Measurements from ENCODE around the gene MANEA. TPM values are rescaled to one million over a fixed set of nuclear protein-coding genes. Genes with fewer than 3 reads are reported as not detected.

The MANEA gene
- total RNA-seq, 1 experiment from 2014 or later: 4.6 TPM

GRCh38 chr6:95587989-95588388 is 10.7 kb downstream of the MANEA start:
- DNase-seq (no peak), ATAC-seq (no peak)
- H3K9me2 ChIP-seq (replicated peaks; ENCODE audit: low read length): no peaks in the 10 kb centered on the region
- CTCF ChIA-PET: interaction anchor here (0.6 kb wide), 1 partner anchor 522 kb away, joined by 5 read pairs; no protein-coding TSS in a partner anchor
- no peak overlapping the region for H3K4me2 ChIP-seq (ENCODE audit: low read length)
- no TSS peak for BruUV-seq (replicated peaks)
- H3F3A ChIP-seq (ENCODE audit: low read length, unreplicated experiment): no peaks in the 10 kb centered on the region
- H3K36me3 ChIP-seq (ENCODE audit: low read depth, low read length): no peaks in the 10 kb centered on the region
- no peaks in the 10 kb centered on the region for H3K79me2 ChIP-seq (ENCODE audit: low read length)
- H3K9ac ChIP-seq (ENCODE audit: low read length): no peak overlapping the region
- H2AFZ ChIP-seq (ENCODE audit: low read length): no peak overlapping the region
- H3K4me1 ChIP-seq (ENCODE audit: insufficient read depth, low read length): 0 out of 2 replicates have a peak, but pooled peaks cover 6% of the 10 kb centered on the region
- H3K27ac ChIP-seq (ENCODE audit: low read length): no peak overlapping the region
- POLR2A ChIA-PET (ENCODE audit: unreplicated experiment): no interaction called here
- no peak for TF ChIP-seq EZH2 (IDR thresholded peaks at IDR 0.05; ENCODE audit: low read length, unreplicated experiment)
- TF ChIP-seq CTCF (conservative IDR thresholded peaks at IDR 0.05; ENCODE audit: low read depth, low read length): no peak
- TF ChIP-seq EZH2phosphoT487 (IDR thresholded peaks at IDR 0.05; ENCODE audit: borderline replicate concordance, low read length): no peak
- H3K9me3 ChIP-seq (ENCODE audit: low read length): no peaks in the 10 kb centered on the region
- no peaks in the 10 kb centered on the region for H3K27me3 ChIP-seq (ENCODE audit: low read length)
- no peaks in the 10 kb centered on the region for H4K20me1 ChIP-seq (ENCODE audit: low read length)
- intact Hi-C loops (cut with micrococcal nuclease): no loop called here
- H3K4me3 ChIP-seq (ENCODE audit: low read length): no peak overlapping the region

GRCh38 chr6:95589067-95589466 is 11.7 kb downstream of the MANEA start:
- H3K27me3 ChIP-seq (ENCODE audit: low read length): no peaks in the 10 kb centered on the region
- no TSS peak for BruUV-seq (replicated peaks)
- ChIA-PET POLR2A (ENCODE audit: unreplicated experiment) (no interaction called here), CTCF (no interaction called here)
- H3F3A ChIP-seq (ENCODE audit: low read length, unreplicated experiment): no peaks in the 10 kb centered on the region
- peaks cover 9% of the 10 kb centered on the region for H3K4me1 ChIP-seq (ENCODE audit: insufficient read depth, low read length)
- no peaks in the 10 kb centered on the region for H3K9me3 ChIP-seq (ENCODE audit: low read length)
- TF ChIP-seq EZH2phosphoT487 (IDR thresholded peaks at IDR 0.05; ENCODE audit: borderline replicate concordance, low read length) (no peak), CTCF (conservative IDR thresholded peaks at IDR 0.05; ENCODE audit: low read depth, low read length) (no peak), EZH2 (IDR thresholded peaks at IDR 0.05; ENCODE audit: low read length, unreplicated experiment) (no peak)
- H3K4me2 ChIP-seq (ENCODE audit: low read length): no peak overlapping the region
- H3K9me2 ChIP-seq (replicated peaks; ENCODE audit: low read length): no peaks in the 10 kb centered on the region
- no peak overlapping the region for H3K27ac ChIP-seq (ENCODE audit: low read length)
- no peaks in the 10 kb centered on the region for H4K20me1 ChIP-seq (ENCODE audit: low read length)
- intact Hi-C loops (cut with micrococcal nuclease): no loop called here
- ATAC-seq: no peak
- no peak overlapping the region for H3K4me3 ChIP-seq (ENCODE audit: low read length)
- no peak overlapping the region for H3K9ac ChIP-seq (ENCODE audit: low read length)
- H3K36me3 ChIP-seq (ENCODE audit: low read depth, low read length): no peaks in the 10 kb centered on the region
- H3K79me2 ChIP-seq (ENCODE audit: low read length): no peaks in the 10 kb centered on the region
- no peak for DNase-seq
- no peak overlapping the region for H2AFZ ChIP-seq (ENCODE audit: low read length)

GRCh38 chr6:95589826-95590570 is 12.7 kb downstream of the MANEA start:
- H4K20me1 ChIP-seq (ENCODE audit: low read length): no peaks in the 10 kb centered on the region
- H3K27me3 ChIP-seq (ENCODE audit: low read length): no peaks in the 10 kb centered on the region
- no peak for TF ChIP-seq EZH2phosphoT487 (IDR thresholded peaks at IDR 0.05; ENCODE audit: borderline replicate concordance, low read length)
- no peak for TF ChIP-seq CTCF (conservative IDR thresholded peaks at IDR 0.05; ENCODE audit: low read depth, low read length)
- no peaks in the 10 kb centered on the region for H3K79me2 ChIP-seq (ENCODE audit: low read length)
- no peaks in the 10 kb centered on the region for H3K36me3 ChIP-seq (ENCODE audit: low read depth, low read length)
- ChIA-PET POLR2A (ENCODE audit: unreplicated experiment) (no interaction called here), CTCF (no interaction called here)
- BruUV-seq (replicated peaks): no TSS peak
- no peaks in the 10 kb centered on the region for H3K9me3 ChIP-seq (ENCODE audit: low read length)
- H3K27ac ChIP-seq (ENCODE audit: low read length): no peak overlapping the region
- intact Hi-C loops (cut with micrococcal nuclease): no loop called here
- ATAC-seq (no peak), DNase-seq (no peak)
- no peaks in the 10 kb centered on the region for H3F3A ChIP-seq (ENCODE audit: low read length, unreplicated experiment)
- no peak overlapping the region for H3K4me3 ChIP-seq (ENCODE audit: low read length)
- H3K4me1 ChIP-seq (ENCODE audit: insufficient read depth, low read length): peaks cover 9% of the 10 kb centered on the region
- no peak overlapping the region for H3K4me2 ChIP-seq (ENCODE audit: low read length)
- H3K9me2 ChIP-seq (replicated peaks; ENCODE audit: low read length): no peaks in the 10 kb centered on the region
- no peak overlapping the region for H3K9ac ChIP-seq (ENCODE audit: low read length)
- no peak overlapping the region for H2AFZ ChIP-seq (ENCODE audit: low read length)

All from PC-3 (cell line).